RWPE2 (cell line): ENCODE measurements around the gene PSMC3IP.

ENCODE experiments used
- ATAC-seq: fragments of 200-7000 bp; cut with Tn5 transposase; 3 replicates; pipeline ENCODE4 v1.9.1; 2021; ENCODE audit warnings: low read depth
- DNase-seq: peaks from one replicate; pipeline ENCODE4 v3.0.0-alpha.2; 2020; ENCODE audit warnings: low spot score
- H3K27ac ChIP-seq: fragments of 450-650 bp; 2 replicates; pipeline ENCODE4 v1.5.1; 2017; ENCODE audit warnings: mild to moderate bottlenecking; ENCODE audit not compliant: poor library complexity, severe bottlenecking
- H3K27me3 ChIP-seq: fragments of 250-450 bp; sonication (Bioruptor Pico); 2 replicates; pipeline ENCODE4 v1.5.1; 2021; ENCODE audit warnings: mild to moderate bottlenecking, moderate library complexity; ENCODE audit not compliant: insufficient read depth, poor library complexity, severe bottlenecking
- H3K36me3 ChIP-seq: fragments of 250-450 bp; sonication (Bioruptor Pico); 2 replicates; pipeline ENCODE4 v1.5.1; 2020; ENCODE audit warnings: low read depth, mild to moderate bottlenecking, moderate library complexity
- H3K4me1 ChIP-seq: fragments of 250-450 bp; sonication (Bioruptor Pico); 2 replicates; pipeline ENCODE4 v1.5.1; 2021; ENCODE audit warnings: mild to moderate bottlenecking, moderate library complexity; ENCODE audit not compliant: insufficient read depth, poor library complexity, severe bottlenecking
- H3K4me3 ChIP-seq: fragments of 250-450 bp; sonication (Bioruptor Pico); 2 replicates; pipeline ENCODE4 v1.5.1; 2021; ENCODE audit warnings: mild to moderate bottlenecking, moderate library complexity; ENCODE audit not compliant: severe bottlenecking
- H3K9me3 ChIP-seq: fragments of 250-450 bp; sonication (Bioruptor Pico); 2 replicates; pipeline ENCODE4 v1.5.1; 2021; ENCODE audit warnings: mild to moderate bottlenecking, moderate library complexity; ENCODE audit not compliant: severe bottlenecking
- CTCF ChIP-seq: fragments of 450-650 bp; IDR thresholded peaks from one replicate; pipeline ENCODE4 v1.5.1; 2017; ENCODE audit warnings: mild to moderate bottlenecking, moderate library complexity; ENCODE audit not compliant: poor library complexity, severe bottlenecking

PSMC3IP gene

GRCh38 chr17:42581744-42582270 lies 4.3 kb upstream of the PSMC3IP start:
- DNase-seq (no peak), ATAC-seq (no peak)
- no peaks in the 10 kb centered on the region for H3K27me3 ChIP-seq
- H3K9me3 ChIP-seq: no peaks in the 10 kb centered on the region
- H3K4me3 ChIP-seq: no peak overlapping the region
- no peak for TF ChIP-seq CTCF
- peaks cover 68% of the 10 kb centered on the region for H3K36me3 ChIP-seq
- no peak overlapping the region for H3K27ac ChIP-seq
- H3K4me1 ChIP-seq: peaks cover 13% of the 10 kb centered on the region

DNA sequence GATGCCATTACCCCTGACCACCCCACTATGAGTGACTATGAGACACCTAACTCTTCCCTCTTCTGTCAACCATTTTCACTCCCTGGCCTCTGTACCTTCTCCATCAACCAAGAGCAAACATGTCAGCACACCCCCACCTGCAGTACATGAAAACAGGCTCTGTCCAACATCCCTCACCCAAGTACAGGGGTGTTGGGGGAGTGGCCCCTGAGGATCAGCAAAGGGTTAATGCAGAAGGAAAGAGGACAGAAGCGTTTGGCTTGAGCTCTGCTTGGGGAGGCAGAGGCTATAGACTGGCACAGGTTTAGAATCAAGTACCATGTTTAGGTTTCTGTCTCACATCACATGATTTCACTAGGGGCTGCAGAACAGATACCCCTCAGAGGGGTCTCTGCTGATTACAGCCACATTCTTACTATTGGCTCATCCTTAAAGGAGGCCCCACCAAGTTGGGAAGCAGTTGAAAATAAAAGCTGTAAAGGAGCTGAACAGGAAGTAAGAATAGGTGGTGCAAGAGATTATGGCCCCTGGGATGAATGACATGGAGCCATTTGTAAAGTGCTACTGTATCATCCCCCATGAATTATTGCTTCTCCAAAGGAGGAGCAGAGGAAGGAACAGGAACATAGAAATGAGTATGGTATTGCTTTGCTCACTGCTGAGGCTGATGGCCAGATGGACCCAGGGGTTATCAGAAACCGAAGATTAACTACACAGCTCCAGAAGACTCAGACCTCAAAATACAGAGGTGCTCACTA lies 2.4 kb upstream of the PSMC3IP start:
- Histone ChIP-seq H3K4me3 (no peak overlapping the region), H3K27ac (no peak overlapping the region), H3K36me3 (peaks cover 68% of the 10 kb centered on the region), H3K27me3 (no peaks in the 10 kb centered on the region), H3K9me3 (no peaks in the 10 kb centered on the region), H3K4me1 (peaks cover 15% of the 10 kb centered on the region)
- TF ChIP-seq CTCF: no peak
- peak; percentile 1 for DNase-seq
- ATAC-seq: no peak

DNA sequence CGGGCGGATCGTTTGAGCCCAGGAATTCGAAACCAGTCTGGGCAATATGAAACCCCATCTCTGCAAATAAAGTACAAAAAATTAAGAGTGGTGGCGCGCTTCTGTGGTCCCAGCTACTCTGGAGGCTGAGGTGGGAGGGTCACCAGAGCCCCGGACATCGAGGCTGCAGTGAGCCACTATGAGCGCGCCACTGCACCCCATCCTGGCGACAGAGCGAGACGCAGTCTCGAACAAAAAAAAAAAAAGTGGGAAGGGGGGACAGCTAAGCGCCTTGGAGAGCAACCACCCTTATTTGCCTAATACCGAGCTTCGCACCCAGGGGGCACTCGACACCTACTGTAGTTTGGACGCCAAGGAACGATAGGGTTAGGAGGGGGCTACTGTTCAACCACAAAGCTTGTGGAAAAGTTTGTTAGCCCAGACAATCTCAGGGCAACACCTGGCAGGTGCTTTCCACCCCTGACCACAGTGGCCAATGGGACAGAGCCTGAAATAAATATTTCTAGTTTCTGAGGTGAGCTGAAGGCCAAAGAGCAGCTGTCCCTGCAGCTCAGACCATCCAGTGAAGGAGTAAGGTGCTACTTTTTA lies 847 bp upstream of the PSMC3IP start:
- Histone ChIP-seq H3K4me1 (peaks cover 15% of the 10 kb centered on the region), H3K9me3 (no peaks in the 10 kb centered on the region), H3K36me3 (peaks cover 68% of the 10 kb centered on the region), H3K4me3 (peak overlapping the region; percentile 63), H3K27ac (peak overlapping the region; percentile 69), H3K27me3 (no peaks in the 10 kb centered on the region)
- no peak for DNase-seq
- ATAC-seq: peak; percentile 62
- peak; percentile 80 for TF ChIP-seq CTCF

DNA sequence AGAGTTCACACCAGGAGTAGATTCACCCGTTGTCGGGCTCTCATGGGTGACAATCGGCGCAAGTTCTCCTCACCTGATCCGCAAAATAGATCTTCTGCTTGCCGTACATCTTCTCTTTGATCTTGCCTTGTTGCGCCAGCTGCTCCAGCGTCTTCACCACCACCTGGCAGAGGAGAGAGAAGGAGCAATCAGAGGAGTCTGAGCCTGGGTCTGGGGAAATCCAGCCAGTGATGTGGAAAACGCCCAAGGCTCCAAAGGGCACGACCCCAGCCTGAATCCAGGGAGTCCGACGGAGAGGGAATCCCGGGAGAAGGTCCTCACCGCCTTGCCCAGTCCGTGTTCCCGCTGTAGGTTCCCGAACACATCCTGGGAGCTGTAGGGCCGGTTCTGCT lies 393 bp downstream of the PSMC3IP start:
- Histone ChIP-seq H3K27ac (peak overlapping the region; percentile 69), H3K27me3 (no peaks in the 10 kb centered on the region), H3K4me3 (peak overlapping the region; percentile 63), H3K4me1 (peaks cover 15% of the 10 kb centered on the region), H3K36me3 (peaks cover 68% of the 10 kb centered on the region), H3K9me3 (no peaks in the 10 kb centered on the region)
- ATAC-seq (peak; percentile 35), DNase-seq (no peak)
- TF ChIP-seq CTCF: no peak

- no peak for TF ChIP-seq CTCF
- peaks cover 79% of the 10 kb centered on the region for H3K36me3 ChIP-seq
- no peaks in the 10 kb centered on the region for H3K27me3 ChIP-seq
Measured at GRCh38 chr17:42574463-42574862, 3.1 kb downstream of the PSMC3IP start.

More at GRCh38 chr17:42574463-42574862, 3.1 kb downstream of the PSMC3IP start:
- no peak for DNase-seq
- H3K27ac ChIP-seq: no peak overlapping the region
- H3K9me3 ChIP-seq: no peaks in the 10 kb centered on the region
- peaks cover 15% of the 10 kb centered on the region for H3K4me1 ChIP-seq
- no peak for ATAC-seq
- H3K4me3 ChIP-seq: no peak overlapping the region
